OCI-LY7 (cell line): ENCODE measurements around the gene SLC2A13. TPM values are rescaled to one million over a fixed set of nuclear protein-coding genes. Genes with fewer than 3 reads are reported as not detected.

ENCODE experiments used
- BruUV-seq: library from RNA; stranded (reverse); fragments of 400-500 nt; replicated peaks from 2 replicates; lab custom pipeline; 2021; lab: Mats Ljungman, UMichigan
- CTCF ChIA-PET: fragments of 300-600 bp; sonication (Branson Sonifier 250); formaldehyde crosslinking; loops from one replicate; lab custom pipeline; 2022; ENCODE audit warnings: antibody characterized with exemption; ENCODE audit not compliant: unreplicated experiment; lab: Charles Lee
- POLR2A ChIA-PET: fragments of 300-600 bp; sonication (Branson Sonifier 250); formaldehyde crosslinking; loops from one replicate; lab custom pipeline; 2022; ENCODE audit warnings: antibody characterized with exemption; lab: Charles Lee
- DNase-seq: peaks from one replicate; pipeline ENCODE4 v3.0.0-alpha.2; 2015; ENCODE audit warnings: low spot score
- H2AFZ ChIP-seq: fragments of 200-600 bp; sonication (generic), shearing (Covaris generic); 2 replicates; pipeline ENCODE4 v1.6.1; 2014; ENCODE audit warnings: mild to moderate bottlenecking, antibody characterized with exemption, low read length, moderate library complexity
- H3K27ac ChIP-seq: fragments of 200-600 bp; sonication (generic); 2 replicates; pipeline ENCODE4 v1.5.1; 2014; ENCODE audit warnings: mixed run types, low read depth, mild to moderate bottlenecking, moderate library complexity, low read length, inconsistent platforms; ENCODE audit not compliant: poor library complexity, severe bottlenecking
- H3K36me3 ChIP-seq: fragments of 200-600 bp; sonication (generic); 2 replicates; pipeline ENCODE4 v1.6.1; 2014; ENCODE audit warnings: mild to moderate bottlenecking, antibody characterized with exemption, low read length, moderate library complexity, mixed read lengths; ENCODE audit not compliant: insufficient read depth
- H3K4me1 ChIP-seq: fragments of 200-600 bp; sonication (generic); 2 replicates; pipeline ENCODE4 v1.5.1; 2014; ENCODE audit warnings: mild to moderate bottlenecking, low read length; ENCODE audit not compliant: insufficient read depth, poor library complexity, severe bottlenecking
- H3K4me2 ChIP-seq: fragments of 200-600 bp; sonication (generic); 2 replicates; pipeline ENCODE4 v1.6.1; 2014; ENCODE audit warnings: mild to moderate bottlenecking, low read length
- H3K4me3 ChIP-seq: fragments of 200-600 bp; sonication (generic); 2 replicates; pipeline ENCODE4 v1.5.1; 2014; ENCODE audit warnings: mild to moderate bottlenecking, low read depth, low read length; ENCODE audit not compliant: poor library complexity, severe bottlenecking
- H3K79me2 ChIP-seq: fragments of 200-600 bp; sonication (generic); 2 replicates; pipeline ENCODE4 v1.6.1; 2016; ENCODE audit warnings: low read depth, mild to moderate bottlenecking, low read length, moderate library complexity, mixed read lengths; ENCODE audit not compliant: insufficient read depth
- H3K9me2 ChIP-seq: fragments of 200-600 bp; sonication (generic); 2 replicates; pipeline ENCODE4 v1.6.1; 2016; ENCODE audit warnings: mild to moderate bottlenecking, low read length, mixed read lengths; ENCODE audit not compliant: insufficient read depth
- H3K9me3 ChIP-seq: fragments of 200-600 bp; sonication (generic); 2 replicates; pipeline ENCODE4 v1.6.1; 2014; ENCODE audit warnings: mild to moderate bottlenecking, mixed run types, low read length, mixed read lengths
- H4K20me1 ChIP-seq: fragments of 200-600 bp; sonication (generic); 2 replicates; pipeline ENCODE4 v1.6.1; 2014; ENCODE audit warnings: mild to moderate bottlenecking, antibody characterized with exemption, low read length, moderate library complexity, mixed read lengths; ENCODE audit not compliant: insufficient read depth
- EZH2phosphoT487 ChIP-seq: fragments of 200-600 bp; sonication (generic); IDR thresholded peaks from 2 replicates; pipeline ENCODE4 v1.6.1; 2018; ENCODE audit warnings: low read depth, borderline replicate concordance, mild to moderate bottlenecking, mixed run types, antibody characterized with exemption, low read length, moderate library complexity, mixed read lengths
- intact Hi-C: fragments of 100-400 bp; cut with micrococcal nuclease; formaldehyde crosslinking; loops from one replicate; pipeline ENCODE4 v1.10.0; 2022; ENCODE audit not compliant: unreplicated experiment
- total RNA-seq, 2 experiments: library from RNA; depleted of rRNA in 1 of 2; stranded (reverse); fragments of >200 nt in 1 of 2; shearing (Covaris generic) in 1 of 2; gene quantifications; 2 replicates each; pipeline ENCODE4 v1.2.3, GENCODE V29; 2014 to 2022
- TF ChIP-seq, protein P1 (sequence below): fragments of 200-600 bp; sonication (generic); conservative IDR thresholded peaks from 2 replicates; pipeline ENCODE4 v1.5.1; 2014; ENCODE audit warnings: mild to moderate bottlenecking, antibody characterized with exemption, low read length, moderate library complexity, mixed read lengths

Gene SLC2A13
- total RNA-seq, 2 experiments from 2014 or later = 12.4 to 16.5 TPM

DNA sequence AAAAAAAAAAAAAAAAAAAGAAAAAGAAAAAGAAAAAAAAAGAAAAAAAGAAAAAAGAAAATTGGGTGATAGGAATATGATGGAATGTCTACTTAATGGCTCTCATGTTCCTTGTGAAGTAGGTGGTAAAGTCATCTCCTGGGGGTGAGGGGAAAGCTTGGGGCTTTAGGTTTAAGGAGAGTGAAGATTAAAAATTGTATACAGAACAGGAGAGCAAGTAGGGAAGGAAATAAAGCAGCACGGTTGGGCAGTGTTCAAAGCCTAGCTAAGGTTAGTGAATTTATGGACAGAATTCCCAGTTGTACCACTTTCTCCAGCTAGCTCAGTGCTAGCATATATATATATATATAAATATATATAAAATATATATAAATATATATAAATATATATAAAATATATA is 40.0 kb upstream of the SLC2A13 start:
- Histone ChIP-seq H2AFZ (no peak overlapping the region), H4K20me1 (no peaks in the 10 kb centered on the region), H3K9me3 (no peaks in the 10 kb centered on the region), H3K4me1 (peaks cover 4% of the 10 kb centered on the region), H3K36me3 (no peaks in the 10 kb centered on the region), H3K9me2 (no peaks in the 10 kb centered on the region), H3K4me3 (no peak overlapping the region), H3K79me2 (no peaks in the 10 kb centered on the region), H3K27ac (no peak overlapping the region), H3K4me2 (no peak overlapping the region)
- TF ChIP-seq, protein P1, sequence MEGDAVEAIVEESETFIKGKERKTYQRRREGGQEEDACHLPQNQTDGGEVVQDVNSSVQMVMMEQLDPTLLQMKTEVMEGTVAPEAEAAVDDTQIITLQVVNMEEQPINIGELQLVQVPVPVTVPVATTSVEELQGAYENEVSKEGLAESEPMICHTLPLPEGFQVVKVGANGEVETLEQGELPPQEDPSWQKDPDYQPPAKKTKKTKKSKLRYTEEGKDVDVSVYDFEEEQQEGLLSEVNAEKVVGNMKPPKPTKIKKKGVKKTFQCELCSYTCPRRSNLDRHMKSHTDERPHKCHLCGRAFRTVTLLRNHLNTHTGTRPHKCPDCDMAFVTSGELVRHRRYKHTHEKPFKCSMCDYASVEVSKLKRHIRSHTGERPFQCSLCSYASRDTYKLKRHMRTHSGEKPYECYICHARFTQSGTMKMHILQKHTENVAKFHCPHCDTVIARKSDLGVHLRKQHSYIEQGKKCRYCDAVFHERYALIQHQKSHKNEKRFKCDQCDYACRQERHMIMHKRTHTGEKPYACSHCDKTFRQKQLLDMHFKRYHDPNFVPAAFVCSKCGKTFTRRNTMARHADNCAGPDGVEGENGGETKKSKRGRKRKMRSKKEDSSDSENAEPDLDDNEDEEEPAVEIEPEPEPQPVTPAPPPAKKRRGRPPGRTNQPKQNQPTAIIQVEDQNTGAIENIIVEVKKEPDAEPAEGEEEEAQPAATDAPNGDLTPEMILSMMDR = no peak
- TF ChIP-seq EZH2phosphoT487 = no peak
- intact Hi-C loops = no loop called here
- no TSS peak for BruUV-seq
- ChIA-PET POLR2A (interaction anchor here (0.6 to 0.7 kb wide), 2 partner anchors 32 to 1327 kb away, joined by 3 to 7 read pairs; no protein-coding TSS in a partner anchor), CTCF (no interaction called here)
- no peak for DNase-seq

DNA sequence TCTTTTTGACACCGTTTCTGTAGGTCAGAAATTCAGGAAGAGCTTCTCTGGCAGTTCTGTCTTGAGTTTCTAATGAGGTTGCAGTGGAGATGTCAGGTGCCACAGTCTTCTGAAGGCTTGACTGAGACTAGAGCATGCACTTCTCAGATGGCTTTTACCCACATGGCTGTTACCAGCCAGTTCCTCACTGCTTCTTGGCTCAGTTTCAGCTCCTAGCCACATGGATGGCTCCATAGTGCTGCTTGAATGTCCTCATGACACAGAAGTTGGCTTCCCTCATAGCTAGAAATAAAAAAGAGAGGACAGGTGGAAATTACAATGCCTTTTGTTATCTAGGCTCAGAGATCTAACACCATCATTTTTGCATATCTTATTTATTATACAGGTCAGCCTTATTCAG is 38.1 kb upstream of the SLC2A13 start:
- no peak overlapping the region for H3K4me3 ChIP-seq
- no peaks in the 10 kb centered on the region for H3K36me3 ChIP-seq
- H3K4me1 ChIP-seq = peaks cover 4% of the 10 kb centered on the region
- H3K9me2 ChIP-seq = no peaks in the 10 kb centered on the region
- peak; percentile 7 for DNase-seq
- intact Hi-C loops = no loop called here
- H3K27ac ChIP-seq = no peak overlapping the region
- H3K9me3 ChIP-seq = no peaks in the 10 kb centered on the region
- no TSS peak for BruUV-seq
- peak overlapping the region; percentile 59 for H2AFZ ChIP-seq
- TF ChIP-seq, protein P1 = no peak
- TF ChIP-seq EZH2phosphoT487 = no peak
- ChIA-PET POLR2A (interaction anchor here (0.6 to 0.7 kb wide), 4 partner anchors 40 to 234 kb away, joined by 3 to 5 read pairs (median 3); no protein-coding TSS in a partner anchor), CTCF (no interaction called here)
- no peaks in the 10 kb centered on the region for H4K20me1 ChIP-seq
- H3K79me2 ChIP-seq = no peaks in the 10 kb centered on the region
- H3K4me2 ChIP-seq = no peak overlapping the region

DNA sequence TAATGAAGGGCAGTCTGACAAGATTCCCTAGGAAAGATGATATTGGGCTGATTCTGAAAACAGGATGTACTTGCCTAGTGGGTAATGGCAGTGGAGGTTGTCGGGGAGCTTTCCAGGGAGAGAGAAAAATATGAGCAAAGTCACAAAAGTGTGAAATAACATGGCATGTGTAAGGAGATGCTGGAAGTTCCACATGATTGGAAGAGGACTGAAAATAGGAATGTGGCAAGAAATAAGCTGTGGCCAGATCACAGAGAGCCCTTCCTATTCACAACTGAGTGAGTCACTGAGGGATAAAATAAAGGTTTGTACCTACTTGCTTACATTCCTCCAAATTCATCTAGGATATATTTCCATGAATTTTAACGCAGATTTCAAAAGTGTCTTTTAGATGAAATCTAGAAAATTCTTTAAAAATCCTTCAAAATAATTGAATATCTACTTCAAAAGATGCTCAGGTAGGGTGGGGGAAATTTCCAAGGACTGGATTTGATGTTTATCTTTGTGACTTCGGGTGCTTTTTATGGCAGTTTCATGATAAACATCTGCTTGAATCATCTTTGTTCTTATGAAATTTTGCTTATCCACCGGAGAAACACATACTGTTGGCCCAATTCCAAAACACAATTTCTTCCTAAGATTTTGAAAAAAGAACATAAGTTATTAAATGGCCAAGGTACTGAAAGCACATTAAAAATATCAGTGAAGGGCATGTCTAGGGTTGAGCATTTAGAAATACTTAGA is 36.3 kb upstream of the SLC2A13 start:
- no peak for TF ChIP-seq EZH2phosphoT487
- TF ChIP-seq, protein P1 = no peak
- Histone ChIP-seq H3K9me2 (no peaks in the 10 kb centered on the region), H3K36me3 (no peaks in the 10 kb centered on the region), H2AFZ (0 out of 2 replicates have a peak overlapping the region, but pooled peaks have one; percentile 20), H3K9me3 (peaks cover 9% of the 10 kb centered on the region; the same call in 1 of the 2 replicates), H3K4me3 (no peak overlapping the region), H3K4me1 (peaks cover 14% of the 10 kb centered on the region), H3K27ac (no peak overlapping the region), H4K20me1 (no peaks in the 10 kb centered on the region), H3K79me2 (no peaks in the 10 kb centered on the region), H3K4me2 (no peak overlapping the region)
- no peak for DNase-seq
- intact Hi-C loops = no loop called here
- ChIA-PET CTCF (no interaction called here), POLR2A (no interaction called here)
- no TSS peak for BruUV-seq
